Smooth muscle cell (in vitro differentiated cells): ENCODE measurements around the gene MDH2. TPM values are rescaled to one million over a fixed set of nuclear protein-coding genes. Genes with fewer than 3 reads are reported as not detected.

Experiments used
- DNase-seq: peaks from one replicate; lab custom pipeline; 2025; ENCODE audit not compliant: unreplicated experiment; lab: John Stamatoyannopoulos, UW
- H2AFZ ChIP-seq: fragments of 200-600 bp; sonication (generic); 2 replicates; pipeline ENCODE4 v1.6.0; 2016; ENCODE audit warnings: antibody characterized with exemption, low read depth, mild to moderate bottlenecking
- H3F3A ChIP-seq: fragments of 200-600 bp; sonication (generic); 2 replicates; pipeline ENCODE4 v1.6.0; 2017; ENCODE audit warnings: antibody characterized with exemption, low read depth
- H3K27ac ChIP-seq: fragments of 200-600 bp; sonication (generic); 2 replicates; pipeline ENCODE4 v1.5.1; 2016; ENCODE audit warnings: low read depth, mild to moderate bottlenecking
- H3K27me3 ChIP-seq: fragments of 200-600 bp; sonication (generic); 2 replicates; pipeline ENCODE4 v1.6.1; 2016; ENCODE audit warnings: low read depth, mild to moderate bottlenecking
- H3K36me3 ChIP-seq: fragments of 200-600 bp; sonication (generic); 2 replicates; pipeline ENCODE4 v1.5.1; 2016; ENCODE audit warnings: low read depth
- H3K4me1 ChIP-seq: fragments of 200-600 bp; sonication (generic); 2 replicates; pipeline ENCODE4 v1.5.1; 2016; ENCODE audit warnings: low read depth
- H3K4me2 ChIP-seq: fragments of 200-600 bp; sonication (generic); 2 replicates; pipeline ENCODE4 v1.6.0; 2016; ENCODE audit warnings: mild to moderate bottlenecking
- H3K4me3 ChIP-seq: fragments of 200-600 bp; sonication (generic); 2 replicates; pipeline ENCODE4 v1.5.1; 2016; ENCODE audit warnings: mild to moderate bottlenecking
- H3K79me2 ChIP-seq: fragments of 200-600 bp; sonication (generic); 2 replicates; pipeline ENCODE4 v1.6.0; 2016; ENCODE audit warnings: low read depth, mild to moderate bottlenecking
- H3K9ac ChIP-seq: fragments of 200-600 bp; sonication (generic); 2 replicates; pipeline ENCODE4 v1.6.0; 2016; ENCODE audit warnings: low read depth
- H3K9me3 ChIP-seq: fragments of 200-600 bp; sonication (generic); replicated peaks from 2 replicates; pipeline ENCODE4 v1.5.1; 2016; ENCODE audit warnings: low read depth
- H4K20me1 ChIP-seq: fragments of 200-600 bp; sonication (generic); 2 replicates; pipeline ENCODE4 v1.6.0; 2016; ENCODE audit warnings: low read depth
- WGBS: methylation state at CpG from one replicate; pipeline ENCODE4 v1.1.7; 2016; ENCODE audit warnings: low lambda C conversion rate; 5-methylcytosine and 5-hydroxymethylcytosine counted together
- polyA plus RNA-seq: library from polyadenylated mRNA; unstranded; fragments of >200 nt; fragmentation: Nextera tagmentation; extraction: Ambion mirVana; gene quantifications from 2 replicates; pipeline ENCODE4 v1.2.1, GENCODE V29; 2016
- total RNA-seq: library from RNA; depleted of rRNA; stranded (reverse); fragments of >200 nt; gene quantifications from 2 replicates; pipeline ENCODE4 v1.2.3, GENCODE V29; 2014
- TF ChIP-seq, protein P1 (sequence below): fragments of 200-600 bp; sonication (generic); IDR thresholded peaks from 2 replicates; pipeline ENCODE4 v1.5.1; 2017; ENCODE audit warnings: borderline replicate concordance, mild to moderate bottlenecking, antibody characterized with exemption; ENCODE audit not compliant: insufficient read depth, poor library complexity, severe bottlenecking

Gene MDH2
- total and polyA plus RNA-seq, 2 experiments from 2014 or later: 57.0 to 216 TPM

DNA sequence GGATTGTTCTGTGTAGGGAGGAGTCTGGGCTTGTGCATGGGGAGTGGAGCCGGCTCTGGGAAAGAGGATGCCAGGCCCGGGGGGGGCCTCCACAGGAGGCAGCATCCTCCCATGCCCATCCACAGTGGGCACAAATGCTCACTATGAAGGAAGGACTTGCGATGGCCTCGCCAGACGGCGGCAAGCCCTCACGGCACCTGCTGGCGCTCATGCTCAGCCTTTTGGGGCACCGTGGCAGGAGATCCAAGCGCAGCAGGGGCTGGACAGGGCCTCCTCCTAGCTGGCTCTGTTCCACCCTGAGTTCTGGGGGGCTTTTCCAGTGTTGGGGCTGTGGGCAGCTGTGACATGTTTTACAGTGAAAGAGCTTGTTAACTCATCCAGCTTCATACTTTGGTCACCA lies 15.2 kb downstream of the MDH2 start:
- no peaks in the 10 kb centered on the region for H3K27me3 ChIP-seq
- peaks cover 7% of the 10 kb centered on the region for H3K36me3 ChIP-seq
- no peak overlapping the region for H3K4me2 ChIP-seq
- H3K4me3 ChIP-seq: no peak overlapping the region
- DNase-seq: no peak
- H4K20me1 ChIP-seq: no peaks in the 10 kb centered on the region
- H3K9ac ChIP-seq: no peak overlapping the region
- no peak overlapping the region for H2AFZ ChIP-seq
- H3K9me3 ChIP-seq: no peaks in the 10 kb centered on the region
- H3K79me2 ChIP-seq: no peaks in the 10 kb centered on the region
- WGBS: 98% methylated on average over 10 of the region's 10 CpGs
- no peaks in the 10 kb centered on the region for H3K4me1 ChIP-seq
- TF ChIP-seq, protein P1, sequence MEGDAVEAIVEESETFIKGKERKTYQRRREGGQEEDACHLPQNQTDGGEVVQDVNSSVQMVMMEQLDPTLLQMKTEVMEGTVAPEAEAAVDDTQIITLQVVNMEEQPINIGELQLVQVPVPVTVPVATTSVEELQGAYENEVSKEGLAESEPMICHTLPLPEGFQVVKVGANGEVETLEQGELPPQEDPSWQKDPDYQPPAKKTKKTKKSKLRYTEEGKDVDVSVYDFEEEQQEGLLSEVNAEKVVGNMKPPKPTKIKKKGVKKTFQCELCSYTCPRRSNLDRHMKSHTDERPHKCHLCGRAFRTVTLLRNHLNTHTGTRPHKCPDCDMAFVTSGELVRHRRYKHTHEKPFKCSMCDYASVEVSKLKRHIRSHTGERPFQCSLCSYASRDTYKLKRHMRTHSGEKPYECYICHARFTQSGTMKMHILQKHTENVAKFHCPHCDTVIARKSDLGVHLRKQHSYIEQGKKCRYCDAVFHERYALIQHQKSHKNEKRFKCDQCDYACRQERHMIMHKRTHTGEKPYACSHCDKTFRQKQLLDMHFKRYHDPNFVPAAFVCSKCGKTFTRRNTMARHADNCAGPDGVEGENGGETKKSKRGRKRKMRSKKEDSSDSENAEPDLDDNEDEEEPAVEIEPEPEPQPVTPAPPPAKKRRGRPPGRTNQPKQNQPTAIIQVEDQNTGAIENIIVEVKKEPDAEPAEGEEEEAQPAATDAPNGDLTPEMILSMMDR: no peak
- H3F3A ChIP-seq: peaks cover 6% of the 10 kb centered on the region
- no peak overlapping the region for H3K27ac ChIP-seq

DNA sequence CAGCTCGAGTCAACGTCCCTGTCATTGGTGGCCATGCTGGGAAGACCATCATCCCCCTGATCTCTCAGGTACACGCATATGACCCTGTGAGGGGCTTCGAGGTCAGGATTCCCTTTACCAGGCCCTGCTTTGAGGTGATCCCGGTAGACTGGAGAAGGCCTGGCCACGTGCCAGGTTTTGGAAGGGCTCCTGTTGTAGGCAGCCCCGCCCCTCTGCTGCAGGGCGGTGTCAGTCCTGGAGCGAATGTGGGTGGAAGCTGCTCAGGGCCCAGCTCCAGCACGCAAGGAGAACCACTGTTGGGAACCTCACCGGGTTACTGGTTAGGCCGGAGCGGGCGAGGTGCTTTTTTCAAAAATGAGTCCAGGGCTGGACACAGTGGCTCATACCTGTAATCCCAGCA lies 15.6 kb downstream of the MDH2 start:
- peaks cover 6% of the 10 kb centered on the region for H3F3A ChIP-seq
- H3K9me3 ChIP-seq: no peaks in the 10 kb centered on the region
- no peak overlapping the region for H3K9ac ChIP-seq
- no peaks in the 10 kb centered on the region for H3K27me3 ChIP-seq
- H3K4me1 ChIP-seq: no peaks in the 10 kb centered on the region
- WGBS: 95% methylated on average over 14 of the region's 14 CpGs
- TF ChIP-seq, protein P1: no peak
- peaks cover 3% of the 10 kb centered on the region for H3K36me3 ChIP-seq
- H3K4me2 ChIP-seq: no peak overlapping the region
- no peaks in the 10 kb centered on the region for H4K20me1 ChIP-seq
- H2AFZ ChIP-seq: no peak overlapping the region
- H3K4me3 ChIP-seq: no peak overlapping the region
- H3K79me2 ChIP-seq: no peaks in the 10 kb centered on the region
- DNase-seq: no peak
- H3K27ac ChIP-seq: no peak overlapping the region

- Histone ChIP-seq H3K4me3 (no peak overlapping the region), H3K36me3 (no peaks in the 10 kb centered on the region), H2AFZ (no peak overlapping the region), H3K27ac (no peak overlapping the region), H3K9me3 (no peaks in the 10 kb centered on the region), H3K79me2 (no peaks in the 10 kb centered on the region), H3K27me3 (no peaks in the 10 kb centered on the region), H3K4me1 (no peaks in the 10 kb centered on the region), H3F3A (peaks cover 6% of the 10 kb centered on the region), H4K20me1 (no peaks in the 10 kb centered on the region), H3K9ac (no peak overlapping the region), H3K4me2 (no peak overlapping the region)
- 97% methylated on average over 24 of the region's 24 CpGs for WGBS
- DNase-seq: no peak
- TF ChIP-seq, protein P1: no peak
These were observed 16.5 kb downstream of the MDH2 start for GRCh38 chr7:76064208-76064970.
